Measurements from ENCODE around the gene RAD51AP1.

The RAD51AP1 gene

DNA sequence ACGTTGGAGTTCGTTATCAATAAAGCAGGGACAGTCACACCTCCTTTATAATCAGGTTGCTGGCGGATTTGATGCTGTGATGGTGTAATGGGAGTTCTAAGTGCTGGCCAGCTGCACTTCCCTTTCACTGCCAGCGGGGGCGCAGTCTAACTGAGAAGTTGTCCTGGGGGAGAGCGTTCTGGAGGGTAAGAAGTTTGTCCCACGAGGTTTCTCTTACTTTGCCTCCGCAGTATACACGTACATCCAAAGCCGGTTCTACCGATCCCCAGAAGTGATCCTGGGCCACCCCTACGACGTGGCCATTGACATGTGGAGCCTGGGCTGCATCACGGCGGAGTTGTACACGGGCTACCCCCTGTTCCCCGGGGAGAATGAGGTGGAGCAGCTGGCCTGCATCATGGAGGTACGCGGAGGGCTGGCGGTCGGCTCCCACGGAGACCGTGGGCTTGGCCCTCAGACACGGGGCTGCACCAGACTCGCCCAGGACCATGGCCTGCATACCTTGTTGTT is 66.0 kb downstream of the RAD51AP1 start:
- DNase-seq (ENCODE audit: low read depth) = peak; percentile 93
- TF ChIP-seq, protein P1, sequence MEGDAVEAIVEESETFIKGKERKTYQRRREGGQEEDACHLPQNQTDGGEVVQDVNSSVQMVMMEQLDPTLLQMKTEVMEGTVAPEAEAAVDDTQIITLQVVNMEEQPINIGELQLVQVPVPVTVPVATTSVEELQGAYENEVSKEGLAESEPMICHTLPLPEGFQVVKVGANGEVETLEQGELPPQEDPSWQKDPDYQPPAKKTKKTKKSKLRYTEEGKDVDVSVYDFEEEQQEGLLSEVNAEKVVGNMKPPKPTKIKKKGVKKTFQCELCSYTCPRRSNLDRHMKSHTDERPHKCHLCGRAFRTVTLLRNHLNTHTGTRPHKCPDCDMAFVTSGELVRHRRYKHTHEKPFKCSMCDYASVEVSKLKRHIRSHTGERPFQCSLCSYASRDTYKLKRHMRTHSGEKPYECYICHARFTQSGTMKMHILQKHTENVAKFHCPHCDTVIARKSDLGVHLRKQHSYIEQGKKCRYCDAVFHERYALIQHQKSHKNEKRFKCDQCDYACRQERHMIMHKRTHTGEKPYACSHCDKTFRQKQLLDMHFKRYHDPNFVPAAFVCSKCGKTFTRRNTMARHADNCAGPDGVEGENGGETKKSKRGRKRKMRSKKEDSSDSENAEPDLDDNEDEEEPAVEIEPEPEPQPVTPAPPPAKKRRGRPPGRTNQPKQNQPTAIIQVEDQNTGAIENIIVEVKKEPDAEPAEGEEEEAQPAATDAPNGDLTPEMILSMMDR (conservative IDR thresholded peaks at IDR 0.05; ENCODE audit: low read depth, low read length) = peak; percentile 99
- peak overlapping the region; percentile 84 for H3K4me3 ChIP-seq (ENCODE audit: low read depth, low read length)

- TF ChIP-seq, protein P1 (conservative IDR thresholded peaks at IDR 0.05; ENCODE audit: low read depth, low read length) = no peak
- DNase-seq (ENCODE audit: low read depth) = peak; percentile 5
- no peak overlapping the region for H3K4me3 ChIP-seq (ENCODE audit: low read depth, low read length)
Observed at GRCh38 chr12:4607056-4607455, 68.4 kb downstream of the RAD51AP1 start.

- H3K4me3 ChIP-seq (ENCODE audit: low read depth, low read length) = no peak overlapping the region
- TF ChIP-seq, protein P1 (conservative IDR thresholded peaks at IDR 0.05; ENCODE audit: low read depth, low read length) = no peak
- DNase-seq (ENCODE audit: low read depth) = no peak
Observed at GRCh38 chr12:4609071-4609470, 70.4 kb downstream of the RAD51AP1 start.

Data from choroid plexus epithelial cell (primary cell).